ENCODE measurements around the gene UBE2J1.

UBE2J1 gene

GRCh38 chr6:89290401-89291155 is 61.9 kb downstream of the UBE2J1 start:
- H3K4me2 ChIP-seq (ENCODE audit: low read length), result no peak overlapping the region
- no peak for TF ChIP-seq CTCF (IDR thresholded peaks at IDR 0.05)
- no peak overlapping the region for H3K27ac ChIP-seq
- no peaks in the 10 kb centered on the region for H3K36me3 ChIP-seq (ENCODE audit: control insufficient read depth, insufficient read depth, low read length)
- no peak overlapping the region for H3K4me3 ChIP-seq (ENCODE audit: low read depth, low read length)
- H3K9me3 ChIP-seq (ENCODE audit: control insufficient read depth, low read length), result no peaks in the 10 kb centered on the region
- H3K4me1 ChIP-seq, result no peaks in the 10 kb centered on the region
- H3K9ac ChIP-seq, result no peak overlapping the region
- no peaks in the 10 kb centered on the region for H3K27me3 ChIP-seq (ENCODE audit: control insufficient read depth, insufficient read depth, low read length)
- no peaks in the 10 kb centered on the region for H3K79me2 ChIP-seq
- H2AFZ ChIP-seq, result no peak overlapping the region

- Histone ChIP-seq H3K4me3 (ENCODE audit: low read depth, low read length) (no peak overlapping the region), H3K79me2 (no peaks in the 10 kb centered on the region), H3K4me1 (no peaks in the 10 kb centered on the region), H2AFZ (no peak overlapping the region), H3K27ac (no peak overlapping the region), H3K27me3 (ENCODE audit: control insufficient read depth, insufficient read depth, low read length) (no peaks in the 10 kb centered on the region), H3K9ac (no peak overlapping the region), H3K4me2 (ENCODE audit: low read length) (no peak overlapping the region), H3K9me3 (ENCODE audit: control insufficient read depth, low read length) (no peaks in the 10 kb centered on the region), H3K36me3 (ENCODE audit: control insufficient read depth, insufficient read depth, low read length) (no peaks in the 10 kb centered on the region)
- TF ChIP-seq CTCF (IDR thresholded peaks at IDR 0.05), result no peak
Observed at GRCh38 chr6:89289710-89290109, 62.8 kb downstream of the UBE2J1 start.

- Histone ChIP-seq H3K9me3 (ENCODE audit: control insufficient read depth, low read length) (no peaks in the 10 kb centered on the region), H3K36me3 (ENCODE audit: control insufficient read depth, insufficient read depth, low read length) (no peaks in the 10 kb centered on the region), H3K4me1 (no peaks in the 10 kb centered on the region), H3K27me3 (ENCODE audit: control insufficient read depth, insufficient read depth, low read length) (no peaks in the 10 kb centered on the region), H3K9ac (no peak overlapping the region), H3K79me2 (no peaks in the 10 kb centered on the region), H3K4me3 (ENCODE audit: low read depth, low read length) (no peak overlapping the region), H2AFZ (no peak overlapping the region), H3K4me2 (ENCODE audit: low read length) (no peak overlapping the region), H3K27ac (no peak overlapping the region)
- no peak for TF ChIP-seq CTCF (IDR thresholded peaks at IDR 0.05)
Observed at GRCh38 chr6:89287351-89288028, 65.0 kb downstream of the UBE2J1 start.

- H3K27ac ChIP-seq, result no peak overlapping the region
- no peak overlapping the region for H3K4me2 ChIP-seq (ENCODE audit: low read length)
- no peak overlapping the region for H3K4me3 ChIP-seq (ENCODE audit: low read depth, low read length)
- TF ChIP-seq CTCF (IDR thresholded peaks at IDR 0.05), result no peak
- no peaks in the 10 kb centered on the region for H3K4me1 ChIP-seq
- H3K36me3 ChIP-seq (ENCODE audit: control insufficient read depth, insufficient read depth, low read length), result no peaks in the 10 kb centered on the region
- no peaks in the 10 kb centered on the region for H3K27me3 ChIP-seq (ENCODE audit: control insufficient read depth, insufficient read depth, low read length)
- H3K9me3 ChIP-seq (ENCODE audit: control insufficient read depth, low read length), result no peaks in the 10 kb centered on the region
- no peak overlapping the region for H2AFZ ChIP-seq
- no peaks in the 10 kb centered on the region for H3K79me2 ChIP-seq
- H3K9ac ChIP-seq, result no peak overlapping the region
Observed at GRCh38 chr6:89286516-89286915, 66.0 kb downstream of the UBE2J1 start.
